IPS-15b (cell line): ENCODE results near the gene PYGM.
A peak's percentile ranks its signal among the peaks of the same experiment; 100 is the strongest.

Experiments
- H3K27me3 ChIP-seq: one replicate; pipeline ENCODE4 v1.6.1; 2013; ENCODE audit warnings: low read length; ENCODE audit not compliant: control insufficient read depth, insufficient read depth
- H3K36me3 ChIP-seq: one replicate; pipeline ENCODE4 v1.6.1; 2013; ENCODE audit warnings: low read length; ENCODE audit not compliant: control insufficient read depth, insufficient read depth
- H3K4me1 ChIP-seq: one replicate; pipeline ENCODE4 v1.6.1; 2013; ENCODE audit warnings: mild to moderate bottlenecking, low read length; ENCODE audit not compliant: control insufficient read depth, insufficient read depth
- H3K4me3 ChIP-seq: one replicate; pipeline ENCODE4 v1.5.1; 2013; ENCODE audit warnings: low read depth, low read length
- H3K9ac ChIP-seq: one replicate; pipeline ENCODE4 v1.6.1; 2013; ENCODE audit warnings: low read depth, mild to moderate bottlenecking, low read length
- H3K9me3 ChIP-seq: one replicate; pipeline ENCODE4 v1.6.1; 2013; ENCODE audit warnings: mild to moderate bottlenecking, low read length; ENCODE audit not compliant: control insufficient read depth, insufficient read depth

PYGM gene

DNA sequence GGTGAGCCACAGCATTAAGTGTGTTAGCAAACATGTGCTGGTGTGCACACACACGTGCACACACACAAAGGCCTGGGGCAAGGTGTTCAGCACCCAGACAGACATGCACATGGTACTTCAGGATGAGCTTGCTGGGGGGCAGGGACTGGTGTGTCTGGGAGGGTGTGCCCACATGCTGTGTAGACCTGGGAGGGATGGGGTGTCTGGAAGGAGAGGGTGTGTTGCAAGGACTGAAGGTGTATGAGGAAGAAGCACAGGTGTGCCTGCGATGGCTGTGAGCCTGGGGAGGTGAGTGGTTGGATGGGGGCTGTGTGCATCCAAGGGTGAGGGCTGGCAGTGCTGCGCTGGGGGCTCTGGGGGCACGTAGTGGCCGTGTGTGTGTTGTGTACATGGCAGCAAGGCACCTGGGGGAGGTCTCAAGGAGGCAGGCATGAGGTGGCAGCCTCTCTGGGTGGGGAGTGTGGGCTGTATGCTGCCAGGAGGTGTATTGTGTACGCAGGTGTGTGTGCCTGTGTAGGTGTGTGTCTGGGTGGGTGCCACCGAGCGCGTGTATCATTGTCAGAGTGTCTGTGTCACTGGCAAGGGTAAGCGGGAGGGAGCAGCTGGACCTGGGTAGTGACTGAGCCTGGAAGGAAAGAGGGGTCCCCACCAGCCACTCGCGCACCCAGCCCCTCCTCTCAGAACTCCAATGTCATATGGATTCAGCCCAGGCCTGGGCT lies 39.0 kb downstream of the PYGM start:
- Histone ChIP-seq H3K36me3 (no peaks in the 10 kb centered on the region), H3K4me3 (no peak overlapping the region), H3K27me3 (peaks cover 27% of the 10 kb centered on the region), H3K9me3 (no peaks in the 10 kb centered on the region), H3K9ac (no peak overlapping the region), H3K4me1 (peaks cover 12% of the 10 kb centered on the region)

DNA sequence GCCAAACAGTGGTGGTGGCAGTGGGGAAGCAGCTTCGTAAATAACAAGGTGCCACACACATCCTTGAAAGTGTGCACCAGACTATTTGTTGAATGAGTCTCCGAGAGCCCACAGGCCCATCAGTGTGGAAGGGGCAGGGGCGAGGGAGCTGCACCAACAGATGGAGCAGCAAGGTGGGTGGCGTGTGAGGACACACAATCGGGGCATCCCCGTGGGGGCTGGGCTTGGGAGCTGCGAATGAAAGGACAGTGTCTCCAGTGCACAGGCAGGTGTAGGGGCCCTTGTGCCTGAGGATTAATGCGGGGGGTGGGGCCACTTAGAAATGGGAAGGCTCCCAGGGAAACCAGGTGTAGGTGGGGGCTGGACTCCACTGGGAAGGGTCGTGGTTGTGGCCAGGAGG lies 39.6 kb downstream of the PYGM start:
- H3K4me3 ChIP-seq, result no peak overlapping the region
- H3K27me3 ChIP-seq, result peaks cover 33% of the 10 kb centered on the region
- peaks cover 11% of the 10 kb centered on the region for H3K4me1 ChIP-seq
- no peaks in the 10 kb centered on the region for H3K36me3 ChIP-seq
- H3K9ac ChIP-seq, result no peak overlapping the region
- H3K9me3 ChIP-seq, result no peaks in the 10 kb centered on the region

DNA sequence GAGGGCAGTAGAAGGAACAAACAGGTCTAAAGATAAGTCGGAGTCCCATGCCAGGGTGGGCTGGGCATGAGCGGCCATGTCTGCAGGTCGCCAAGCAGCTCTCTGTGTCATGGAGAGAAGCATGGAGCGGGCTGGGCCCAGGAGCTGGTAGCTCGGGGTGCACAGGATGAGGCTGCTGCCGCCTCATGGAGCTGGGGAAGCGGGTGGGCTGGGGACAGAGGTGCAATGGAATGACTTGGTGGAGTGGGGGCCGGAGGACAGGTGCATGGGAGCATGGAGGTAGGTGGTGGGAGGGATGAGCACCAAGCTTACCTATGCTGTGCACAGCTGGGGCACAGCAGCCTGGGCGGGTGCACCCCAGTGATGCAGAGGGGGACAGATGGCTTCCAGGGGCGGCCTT lies 40.4 kb downstream of the PYGM start:
- Histone ChIP-seq H3K9ac (no peak overlapping the region), H3K9me3 (no peaks in the 10 kb centered on the region), H3K36me3 (no peaks in the 10 kb centered on the region), H3K27me3 (peaks cover 41% of the 10 kb centered on the region), H3K4me3 (no peak overlapping the region), H3K4me1 (peaks cover 13% of the 10 kb centered on the region)

DNA sequence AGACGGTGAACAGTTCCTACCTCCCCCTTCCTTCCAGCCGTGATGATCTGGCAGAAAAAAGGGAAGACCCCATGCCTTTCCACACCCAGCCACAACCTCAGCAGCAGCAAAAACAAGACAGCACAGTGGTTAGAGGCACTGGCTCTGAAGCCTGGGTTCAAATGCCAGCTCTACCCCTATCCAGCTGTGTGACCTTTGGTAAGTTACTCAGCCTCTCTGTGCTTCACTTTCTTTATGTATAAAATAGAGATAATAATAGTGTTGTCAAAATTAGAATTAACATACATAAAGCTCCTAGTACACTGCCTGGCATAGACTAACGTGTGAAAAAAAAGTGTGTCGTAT lies 41.0 kb downstream of the PYGM start:
- Histone ChIP-seq H3K4me1 (peaks cover 10% of the 10 kb centered on the region), H3K9me3 (no peaks in the 10 kb centered on the region), H3K27me3 (peaks cover 41% of the 10 kb centered on the region), H3K36me3 (no peaks in the 10 kb centered on the region), H3K4me3 (no peak overlapping the region), H3K9ac (no peak overlapping the region)

DNA sequence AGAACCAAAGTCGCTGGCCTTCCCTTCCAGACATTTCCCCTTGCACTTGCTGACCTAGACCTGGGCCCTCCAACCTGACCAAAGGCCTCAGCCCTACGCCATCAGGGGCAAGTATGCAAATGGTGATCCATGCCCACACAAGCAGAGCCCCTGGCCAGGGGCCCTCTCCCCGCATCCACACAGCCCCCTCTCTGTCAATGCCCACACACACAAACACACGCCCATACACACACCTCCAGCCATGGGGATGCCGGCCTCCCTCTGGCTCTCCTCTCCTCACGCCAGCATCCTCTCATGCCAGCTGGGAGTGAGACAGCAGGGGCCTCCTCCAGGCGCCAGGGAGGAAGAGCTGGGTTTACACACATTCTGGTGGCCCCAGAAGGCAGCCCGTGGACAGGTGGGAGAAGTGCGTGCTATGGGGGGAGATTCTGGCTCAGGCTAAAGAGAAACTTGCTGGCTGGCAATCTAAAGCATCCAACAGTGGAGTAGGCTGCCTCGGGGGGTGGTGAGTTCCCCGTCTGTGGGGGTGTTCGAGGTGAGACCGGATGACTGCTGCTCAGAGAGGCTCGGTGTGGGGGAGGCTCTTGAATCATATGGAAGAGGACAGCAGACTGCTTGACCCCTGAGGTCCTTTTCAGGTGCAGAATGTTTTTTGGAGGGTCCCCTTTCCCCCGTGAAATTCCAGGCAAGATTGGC lies 41.5 kb downstream of the PYGM start:
- no peak overlapping the region for H3K9ac ChIP-seq
- peaks cover 42% of the 10 kb centered on the region for H3K27me3 ChIP-seq
- no peaks in the 10 kb centered on the region for H3K9me3 ChIP-seq
- no peak overlapping the region for H3K4me3 ChIP-seq
- H3K4me1 ChIP-seq, result peaks cover 10% of the 10 kb centered on the region
- H3K36me3 ChIP-seq, result no peaks in the 10 kb centered on the region

DNA sequence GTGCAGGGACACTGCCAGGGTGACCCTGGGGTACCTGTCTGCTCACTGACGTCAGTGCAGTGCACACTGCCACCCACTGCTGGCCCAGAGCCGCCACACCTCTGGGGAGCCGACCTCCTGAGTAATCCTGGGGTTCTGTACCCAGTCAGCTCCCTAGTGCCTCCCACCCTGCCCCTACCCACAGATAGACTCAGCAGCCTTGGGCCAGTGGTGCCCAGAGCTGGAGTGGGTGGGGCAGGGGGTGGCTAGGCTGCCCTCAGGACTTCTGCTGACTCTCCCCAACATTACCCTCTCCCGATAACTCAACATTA lies 42.6 kb downstream of the PYGM start:
- Histone ChIP-seq H3K4me3 (no peak overlapping the region), H3K9me3 (no peaks in the 10 kb centered on the region), H3K36me3 (no peaks in the 10 kb centered on the region), H3K27me3 (peaks cover 48% of the 10 kb centered on the region), H3K4me1 (peaks cover 10% of the 10 kb centered on the region), H3K9ac (no peak overlapping the region)

DNA sequence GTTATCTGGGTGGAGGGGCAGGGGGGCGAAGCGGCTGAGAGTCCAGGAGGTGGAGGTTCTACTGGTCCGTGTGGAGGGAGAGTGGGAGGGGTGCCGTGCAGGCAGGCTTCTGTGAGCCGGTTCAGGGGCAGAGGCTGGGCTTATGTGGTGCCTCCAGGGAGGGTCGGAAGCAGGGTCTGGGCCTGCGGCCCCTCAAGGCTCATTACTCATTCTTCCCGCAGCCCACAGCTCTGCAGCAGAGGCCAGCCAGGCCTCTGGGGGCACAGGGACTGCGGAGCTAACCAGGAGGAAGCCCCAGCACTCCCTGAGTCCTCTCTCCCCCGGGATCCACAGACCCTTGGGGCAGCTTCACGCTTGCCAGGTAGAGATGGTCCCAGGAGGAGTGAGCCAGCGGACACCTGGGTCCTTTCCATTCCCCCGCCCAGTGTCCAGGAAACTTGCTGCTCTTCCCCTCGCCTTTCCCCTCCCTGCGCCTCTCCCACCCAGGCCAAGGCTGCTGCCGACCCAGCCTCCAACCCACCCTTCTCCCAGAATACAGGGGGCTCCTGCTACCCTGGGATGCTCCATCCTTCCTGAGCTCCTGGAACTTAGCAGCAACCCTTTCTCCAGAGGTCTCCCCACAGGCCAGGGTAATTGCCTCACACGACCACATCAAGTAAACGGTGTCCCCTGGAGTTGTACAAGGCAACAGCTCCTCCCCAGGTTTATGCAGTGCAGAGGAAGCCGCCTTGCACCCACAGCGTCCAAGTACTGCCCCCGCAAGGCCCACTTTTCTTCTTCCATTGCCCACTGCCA lies 43.1 kb downstream of the PYGM start:
- peaks cover 48% of the 10 kb centered on the region for H3K27me3 ChIP-seq
- peaks cover 11% of the 10 kb centered on the region for H3K4me1 ChIP-seq
- no peaks in the 10 kb centered on the region for H3K36me3 ChIP-seq
- H3K9ac ChIP-seq, result no peak overlapping the region
- H3K9me3 ChIP-seq, result no peaks in the 10 kb centered on the region
- H3K4me3 ChIP-seq, result no peak overlapping the region

DNA sequence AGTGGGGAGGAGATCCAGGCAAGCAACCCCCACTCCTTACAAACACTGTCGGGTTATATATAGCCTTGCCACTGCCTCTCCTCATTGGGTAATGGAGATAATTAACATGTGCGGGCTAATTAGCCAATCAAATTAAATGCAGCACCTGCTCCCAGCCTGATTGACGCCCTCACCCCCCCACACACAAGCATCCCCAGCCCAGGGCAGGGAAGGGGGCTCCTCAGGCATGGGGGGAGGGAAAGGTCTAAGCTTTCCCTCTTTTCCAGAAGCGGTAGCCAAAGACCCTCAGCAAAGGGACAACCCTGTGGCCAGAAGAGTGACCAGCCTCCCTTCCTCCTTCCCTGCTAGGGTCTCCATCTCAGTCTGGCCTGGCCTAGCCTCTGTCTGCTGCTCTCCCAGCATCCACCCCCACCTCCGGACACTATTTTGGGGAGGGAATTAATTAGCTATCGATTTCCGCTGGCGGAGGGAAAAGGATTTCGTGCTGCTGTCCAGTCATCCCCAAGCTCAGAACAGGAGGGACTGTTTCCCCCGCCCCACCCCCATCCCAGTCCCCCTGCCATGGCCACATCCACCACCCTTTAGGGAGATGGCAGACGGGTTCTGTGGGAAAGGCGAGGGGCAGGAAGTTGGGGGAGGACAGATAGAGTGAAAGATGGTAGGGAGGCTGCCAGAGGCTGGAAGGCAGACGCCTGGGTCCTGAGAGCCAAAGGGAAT lies 43.9 kb downstream of the PYGM start:
- peaks cover 16% of the 10 kb centered on the region for H3K4me1 ChIP-seq
- no peaks in the 10 kb centered on the region for H3K9me3 ChIP-seq
- H3K9ac ChIP-seq, result no peak overlapping the region
- H3K27me3 ChIP-seq, result peaks cover 43% of the 10 kb centered on the region
- H3K4me3 ChIP-seq, result no peak overlapping the region
- no peaks in the 10 kb centered on the region for H3K36me3 ChIP-seq

DNA sequence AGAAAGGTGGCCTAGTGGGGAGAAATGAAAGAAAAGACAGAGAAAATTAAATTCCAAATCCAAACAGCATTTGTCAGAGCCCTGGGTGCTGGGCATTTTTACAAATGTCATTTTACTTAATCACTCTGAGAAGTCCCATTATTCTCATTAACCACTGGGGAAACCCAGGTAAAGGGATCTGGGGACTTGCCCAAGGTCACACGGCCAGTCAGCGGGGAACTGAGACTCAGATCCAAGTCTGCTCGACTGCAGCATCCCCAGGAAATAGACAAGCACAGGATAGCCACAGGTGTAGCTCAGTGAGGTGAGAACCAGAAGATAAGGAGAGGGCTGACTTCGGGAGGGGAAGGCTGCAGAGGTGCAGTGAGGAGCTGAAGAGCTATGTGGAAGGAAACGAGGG lies 44.7 kb downstream of the PYGM start:
- Histone ChIP-seq H3K4me3 (no peak overlapping the region), H3K9me3 (no peaks in the 10 kb centered on the region), H3K4me1 (peaks cover 24% of the 10 kb centered on the region), H3K9ac (no peak overlapping the region), H3K27me3 (peaks cover 40% of the 10 kb centered on the region), H3K36me3 (no peaks in the 10 kb centered on the region)

DNA sequence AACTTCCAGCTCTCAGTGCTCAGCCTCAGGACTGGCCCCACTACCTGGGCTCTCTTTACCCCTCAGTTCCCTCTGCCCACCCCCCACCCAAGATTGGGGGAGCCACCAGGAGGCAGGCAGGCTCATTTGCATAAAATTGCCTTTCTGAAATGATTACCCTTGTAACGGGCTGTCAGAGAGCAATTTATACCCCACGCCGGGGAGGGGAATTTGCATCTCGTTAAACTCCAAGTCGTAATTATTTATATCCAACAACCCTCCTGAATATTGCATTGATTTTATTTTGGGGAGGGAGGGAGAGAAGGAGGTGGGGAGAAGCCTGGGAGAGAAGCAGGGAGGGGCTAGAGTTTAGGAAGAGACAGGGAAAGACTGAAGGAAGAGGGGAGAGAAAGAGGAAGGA lies 45.1 kb downstream of the PYGM start:
- Histone ChIP-seq H3K4me1 (peaks cover 25% of the 10 kb centered on the region), H3K9ac (no peak overlapping the region), H3K4me3 (no peak overlapping the region), H3K27me3 (peaks cover 40% of the 10 kb centered on the region), H3K9me3 (no peaks in the 10 kb centered on the region), H3K36me3 (no peaks in the 10 kb centered on the region)

DNA sequence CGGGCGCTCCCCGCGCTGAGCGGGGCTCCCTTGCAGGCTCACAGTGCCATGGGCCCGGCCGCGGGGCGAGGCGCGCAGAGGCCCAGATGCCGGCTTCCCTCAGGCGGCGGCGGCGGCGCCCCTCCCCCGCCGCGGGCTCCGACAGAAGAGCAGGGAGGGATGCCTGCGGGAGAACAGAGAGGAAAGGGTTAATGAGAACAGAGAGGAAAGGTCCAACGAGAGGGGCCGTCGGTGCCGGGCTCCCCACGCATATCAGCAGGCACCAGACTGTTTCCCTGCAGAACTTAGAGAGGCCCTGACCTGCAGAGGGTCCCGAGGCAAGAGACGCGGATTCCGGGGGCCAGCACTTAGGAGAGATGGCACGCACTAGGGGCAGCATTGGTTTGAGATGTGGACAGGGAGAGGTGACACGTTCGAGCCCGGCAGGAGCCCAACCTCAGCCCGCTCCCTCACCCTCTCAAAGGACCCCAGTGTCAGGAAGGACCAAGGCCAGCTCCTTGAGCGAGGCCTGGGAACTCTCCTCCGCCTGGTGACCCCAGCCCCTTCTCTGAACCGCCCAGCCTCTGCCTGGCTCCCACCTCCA lies 45.9 kb downstream of the PYGM start:
- no peaks in the 10 kb centered on the region for H3K9me3 ChIP-seq
- H3K36me3 ChIP-seq, result no peaks in the 10 kb centered on the region

More for the DNA sequence above, 45.9 kb downstream of the PYGM start:
- Histone ChIP-seq H3K4me3 (peak overlapping the region; percentile 53), H3K9ac (no peak overlapping the region), H3K27me3 (peaks cover 40% of the 10 kb centered on the region), H3K4me1 (peaks cover 25% of the 10 kb centered on the region)
